ENCODE results near the gene RGPD4. TPM values are rescaled to one million over a fixed set of nuclear protein-coding genes. Genes with fewer than 3 reads are reported as not detected.

RGPD4 gene
- total and polyA plus RNA-seq, 2 of the 8 experiments (the other 6 are each of a cell fraction or from before 2014, with no cell fraction given): not detected

GRCh38 chr2:107931412-107931811 is 104.7 kb downstream of the RGPD4 start:
- POLR2A ChIA-PET (ENCODE audit: partially characterized antibody): no interaction called here
- CTCF ChIA-PET (ENCODE audit: partially characterized antibody): interaction anchor here (0.8 to 1.4 kb wide), 5 partner anchors 11 to 263 kb away, joined by 3 to 6 read pairs (median 4); no protein-coding TSS in a partner anchor
- H3K27ac ChIP-seq (ENCODE audit: low read depth, low read length): no peak overlapping the region
- H3K9ac ChIP-seq (replicated peaks in 1 of 4; ENCODE audit: extremely low read depth in 1 of 4, low read depth in 3 of 4, low read length in 3 of 4): no peak overlapping the region
- H3K4ac ChIP-seq (replicated peaks; ENCODE audit: insufficient read length, low read depth, low read length): no peak overlapping the region
- H2BK12ac ChIP-seq (ENCODE audit: low read depth, low read length): no peak overlapping the region
- FAIRE-seq (no peak), DNase-seq (ENCODE audit: low read depth in 1 of 2, low spot score in 2 of 2) (no peak)
- H3K9me3 ChIP-seq (ENCODE audit: insufficient read depth in 2 of 2, low read depth in 1 of 2, low read length in 1 of 2): no peaks in the 10 kb centered on the region
- WGBS, 2 experiments (ENCODE audit: extremely low coverage in 1 of 2, insufficient coverage in 1 of 2, insufficient read length in 1 of 2, insufficient replicate concordance in 2 of 2, low coverage in 1 of 2, low lambda C conversion rate in 2 of 2, missing lambda C conversion rate in 1 of 2): 87% methylated on average over 3 of the region's 3 CpGs; no CpG with 5 or more reads in 1 of the 2 experiments
- no peak overlapping the region for H3K4me3 ChIP-seq (ENCODE audit: extremely low read depth in 1 of 4, insufficient read depth in 2 of 4, low read depth in 3 of 4, low read length in 4 of 4)
- no peaks in the 10 kb centered on the region for H3K23me2 ChIP-seq (ENCODE audit: low read depth, low read length)
- H4K91ac ChIP-seq (replicated peaks; ENCODE audit: insufficient read length, low read length): no peak overlapping the region
- no peak overlapping the region for H2BK20ac ChIP-seq (ENCODE audit: low read length)
- no peak overlapping the region for H3K23ac ChIP-seq (ENCODE audit: insufficient read length)
- no peaks in the 10 kb centered on the region for H3K79me2 ChIP-seq (ENCODE audit: control insufficient read depth in 1 of 2, insufficient read depth in 2 of 2, low read length in 2 of 2)
- H4K5ac ChIP-seq (ENCODE audit: insufficient read length, low read depth, low read length): no peak overlapping the region
- H3K36me3 ChIP-seq (ENCODE audit: control insufficient read depth in 2 of 4, insufficient read depth in 4 of 4, low read length in 3 of 4): no peaks in the 10 kb centered on the region
- H3K4me2 ChIP-seq (ENCODE audit: insufficient read depth in 1 of 2, low read depth in 2 of 2, low read length in 2 of 2): no peak overlapping the region
- H3K18ac ChIP-seq (ENCODE audit: extremely low read depth, low read length): no peak overlapping the region
- no peaks in the 10 kb centered on the region for H3K79me1 ChIP-seq (ENCODE audit: low read depth, low read length)
- H3K27me3 ChIP-seq (replicated peaks in 1 of 4; ENCODE audit: control insufficient read depth in 3 of 4, extremely low read depth in 1 of 4, insufficient read depth in 3 of 4, low read length in 3 of 4): no peaks in the 10 kb centered on the region
- no peak overlapping the region for H2BK120ac ChIP-seq (replicated peaks; ENCODE audit: low read depth, low read length)
- no peak overlapping the region for H3K56ac ChIP-seq (replicated peaks; ENCODE audit: insufficient read length, low read depth, low read length)
- no peak overlapping the region for H2BK5ac ChIP-seq (ENCODE audit: low read depth, low read length)
- H2BK15ac ChIP-seq (ENCODE audit: low read length): no peak overlapping the region
- H2AFZ ChIP-seq (ENCODE audit: low read length): 0 out of 2 replicates have a peak overlapping the region, but pooled peaks have one; percentile 62
- H2AK5ac ChIP-seq (ENCODE audit: low read depth, low read length): no peak overlapping the region
- no peak overlapping the region for H4K8ac ChIP-seq (ENCODE audit: extremely low read depth, insufficient read depth, low read length)
- no peak overlapping the region for H3K14ac ChIP-seq (ENCODE audit: insufficient read length)
- H3K4me1 ChIP-seq (replicated peaks in 1 of 4; ENCODE audit: control insufficient read depth in 3 of 4, insufficient read depth in 4 of 4, low read length in 3 of 4): no peaks in the 10 kb centered on the region
- TF ChIP-seq KDM5A (IDR thresholded peaks at IDR 0.05; ENCODE audit: low read length) (no peak), JUN (IDR thresholded peaks at IDR 0.05; ENCODE audit: low read depth, low read length) (no peak)
- H4K20me1 ChIP-seq (replicated peaks in 1 of 2; ENCODE audit: control insufficient read depth in 1 of 2, insufficient read depth in 2 of 2, low read length in 2 of 2): no peaks in the 10 kb centered on the region
